OCI-LY7 (cell line): ENCODE measurements around the gene KCNQ1. TPM values are rescaled to one million over a fixed set of nuclear protein-coding genes. Genes with fewer than 3 reads are reported as not detected.

Source experiments
- BruUV-seq: library from RNA; stranded (reverse); fragments of 400-500 nt; replicated peaks from 2 replicates; lab custom pipeline; 2021; lab: Mats Ljungman, UMichigan
- CTCF ChIA-PET: fragments of 300-600 bp; sonication (Branson Sonifier 250); formaldehyde crosslinking; loops from one replicate; lab custom pipeline; 2022; ENCODE audit warnings: antibody characterized with exemption; ENCODE audit not compliant: unreplicated experiment; lab: Charles Lee
- POLR2A ChIA-PET: fragments of 300-600 bp; sonication (Branson Sonifier 250); formaldehyde crosslinking; loops from one replicate; lab custom pipeline; 2022; ENCODE audit warnings: antibody characterized with exemption; lab: Charles Lee
- DNase-seq: peaks from one replicate; pipeline ENCODE4 v3.0.0-alpha.2; 2015; ENCODE audit warnings: low spot score
- H2AFZ ChIP-seq: fragments of 200-600 bp; sonication (generic), shearing (Covaris generic); 2 replicates; pipeline ENCODE4 v1.6.1; 2014; ENCODE audit warnings: mild to moderate bottlenecking, antibody characterized with exemption, low read length, moderate library complexity
- H3K27ac ChIP-seq: fragments of 200-600 bp; sonication (generic); 2 replicates; pipeline ENCODE4 v1.5.1; 2014; ENCODE audit warnings: mixed run types, low read depth, mild to moderate bottlenecking, moderate library complexity, low read length, inconsistent platforms; ENCODE audit not compliant: poor library complexity, severe bottlenecking
- H3K36me3 ChIP-seq: fragments of 200-600 bp; sonication (generic); 2 replicates; pipeline ENCODE4 v1.6.1; 2014; ENCODE audit warnings: mild to moderate bottlenecking, antibody characterized with exemption, low read length, moderate library complexity, mixed read lengths; ENCODE audit not compliant: insufficient read depth
- H3K4me1 ChIP-seq: fragments of 200-600 bp; sonication (generic); 2 replicates; pipeline ENCODE4 v1.5.1; 2014; ENCODE audit warnings: mild to moderate bottlenecking, low read length; ENCODE audit not compliant: insufficient read depth, poor library complexity, severe bottlenecking
- H3K4me2 ChIP-seq: fragments of 200-600 bp; sonication (generic); 2 replicates; pipeline ENCODE4 v1.6.1; 2014; ENCODE audit warnings: mild to moderate bottlenecking, low read length
- H3K4me3 ChIP-seq: fragments of 200-600 bp; sonication (generic); 2 replicates; pipeline ENCODE4 v1.5.1; 2014; ENCODE audit warnings: mild to moderate bottlenecking, low read depth, low read length; ENCODE audit not compliant: poor library complexity, severe bottlenecking
- H3K79me2 ChIP-seq: fragments of 200-600 bp; sonication (generic); 2 replicates; pipeline ENCODE4 v1.6.1; 2016; ENCODE audit warnings: low read depth, mild to moderate bottlenecking, low read length, moderate library complexity, mixed read lengths; ENCODE audit not compliant: insufficient read depth
- H3K9me2 ChIP-seq: fragments of 200-600 bp; sonication (generic); 2 replicates; pipeline ENCODE4 v1.6.1; 2016; ENCODE audit warnings: mild to moderate bottlenecking, low read length, mixed read lengths; ENCODE audit not compliant: insufficient read depth
- H3K9me3 ChIP-seq: fragments of 200-600 bp; sonication (generic); 2 replicates; pipeline ENCODE4 v1.6.1; 2014; ENCODE audit warnings: mild to moderate bottlenecking, mixed run types, low read length, mixed read lengths
- H4K20me1 ChIP-seq: fragments of 200-600 bp; sonication (generic); 2 replicates; pipeline ENCODE4 v1.6.1; 2014; ENCODE audit warnings: mild to moderate bottlenecking, antibody characterized with exemption, low read length, moderate library complexity, mixed read lengths; ENCODE audit not compliant: insufficient read depth
- CTCF ChIP-seq: fragments of 200-600 bp; sonication (generic); conservative IDR thresholded peaks from 2 replicates; pipeline ENCODE4 v1.5.1; 2014; ENCODE audit warnings: mild to moderate bottlenecking, antibody characterized with exemption, low read length, moderate library complexity, mixed read lengths
- EZH2phosphoT487 ChIP-seq: fragments of 200-600 bp; sonication (generic); IDR thresholded peaks from 2 replicates; pipeline ENCODE4 v1.6.1; 2018; ENCODE audit warnings: low read depth, borderline replicate concordance, mild to moderate bottlenecking, mixed run types, antibody characterized with exemption, low read length, moderate library complexity, mixed read lengths
- intact Hi-C: fragments of 100-400 bp; cut with micrococcal nuclease; formaldehyde crosslinking; loops from one replicate; pipeline ENCODE4 v1.10.0; 2022; ENCODE audit not compliant: unreplicated experiment
- total RNA-seq, 2 experiments: library from RNA; depleted of rRNA in 1 of 2; stranded (reverse); fragments of >200 nt in 1 of 2; shearing (Covaris generic) in 1 of 2; gene quantifications; 2 replicates each; pipeline ENCODE4 v1.2.3, GENCODE V29; 2014 to 2022

The KCNQ1 gene
- total RNA-seq, 2 experiments from 2014 or later: 0.22 to 1.3 TPM

DNA sequence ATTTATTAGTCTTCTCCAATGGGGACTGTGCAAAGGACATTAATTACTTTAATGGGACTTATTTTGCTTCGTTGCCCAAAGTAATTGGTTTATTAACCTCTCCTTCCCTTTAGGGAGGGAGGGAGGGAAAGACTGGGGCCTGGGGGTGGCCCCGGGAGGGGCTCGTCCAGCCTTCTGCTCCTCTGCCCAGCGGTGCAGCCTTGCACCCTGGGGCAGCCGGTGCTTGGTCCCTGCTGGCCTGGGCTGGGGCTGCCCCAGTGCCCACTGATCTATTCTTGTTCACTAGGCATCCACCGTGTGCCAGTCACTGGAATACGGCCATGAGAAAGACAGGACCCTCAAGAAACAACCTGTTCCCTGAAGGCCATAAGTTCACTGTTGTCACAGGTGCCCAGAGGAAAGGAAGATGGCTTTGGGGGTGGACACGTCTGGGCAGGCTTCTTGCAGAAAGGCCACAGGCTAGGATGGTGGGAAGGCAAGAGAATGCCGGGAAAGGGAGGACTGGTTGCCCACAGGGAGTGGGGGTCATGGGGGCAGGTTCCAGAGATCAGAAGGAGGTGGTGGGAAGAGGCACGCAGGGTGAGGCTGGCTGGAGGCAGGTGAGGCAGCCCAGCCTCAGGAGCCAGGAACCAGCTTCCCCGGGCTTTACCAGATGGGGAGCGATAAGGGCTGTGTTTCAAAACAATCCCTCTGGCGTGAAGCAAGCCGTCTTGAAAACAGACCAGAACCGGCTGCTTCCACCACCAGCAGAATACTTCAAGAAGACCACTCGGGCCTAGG, 302.6 kb downstream of the KCNQ1 start:
- POLR2A ChIA-PET: no interaction called here
- intact Hi-C loops: no loop called here
- Histone ChIP-seq H3K4me2 (no peak overlapping the region), H4K20me1 (no peaks in the 10 kb centered on the region), H3K4me1 (no peaks in the 10 kb centered on the region), H3K9me3 (no peaks in the 10 kb centered on the region), H3K27ac (no peak overlapping the region), H3K9me2 (no peaks in the 10 kb centered on the region), H3K36me3 (no peaks in the 10 kb centered on the region), H3K4me3 (no peak overlapping the region), H3K79me2 (no peaks in the 10 kb centered on the region), H2AFZ (no peak overlapping the region)
- TF ChIP-seq CTCF: no peak
- no peak for TF ChIP-seq EZH2phosphoT487
- no TSS peak for BruUV-seq
- CTCF ChIA-PET: no interaction called here
- DNase-seq: no peak

DNA sequence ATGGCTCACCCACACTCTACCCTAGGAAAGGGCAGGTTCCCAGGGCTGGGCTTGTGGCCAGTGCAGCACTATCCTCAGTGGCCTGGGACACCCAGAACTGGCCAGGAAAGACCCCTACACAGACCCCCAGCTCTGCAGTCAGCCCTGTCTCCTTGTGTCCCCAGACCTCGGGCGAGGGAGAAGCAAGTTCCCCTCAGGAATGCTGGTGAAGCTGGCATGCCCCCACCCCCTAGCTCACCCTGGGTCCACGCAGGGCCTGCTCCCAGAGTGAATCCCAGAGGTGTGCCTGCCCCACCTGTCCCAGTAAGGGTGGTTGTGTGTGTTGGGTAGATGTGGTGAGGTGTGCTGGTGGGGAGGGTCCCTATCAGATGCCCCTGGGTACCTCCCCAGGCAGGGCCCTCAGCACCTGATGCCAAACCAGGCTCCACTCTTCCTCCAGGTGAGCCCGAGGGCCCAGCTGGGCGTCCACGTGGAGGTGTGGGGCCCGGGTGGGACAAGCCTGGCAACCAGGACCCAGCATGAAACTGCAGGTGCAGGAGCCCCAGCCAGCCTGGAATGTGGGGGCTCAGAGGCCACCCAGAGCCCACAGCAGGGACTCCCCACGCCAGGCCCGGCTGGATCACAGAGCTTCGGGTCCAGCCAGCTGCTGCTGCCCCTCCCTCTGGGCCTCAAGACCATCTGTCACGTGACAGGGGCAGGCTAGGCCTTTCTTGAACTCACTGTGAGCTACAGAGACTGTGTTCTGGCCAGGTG, 303.4 kb downstream of the KCNQ1 start:
- H3K4me2 ChIP-seq: no peak overlapping the region
- no peak for DNase-seq
- no peak overlapping the region for H3K27ac ChIP-seq
- CTCF ChIA-PET: no interaction called here
- no peaks in the 10 kb centered on the region for H3K9me3 ChIP-seq
- no peaks in the 10 kb centered on the region for H3K4me1 ChIP-seq
- H3K36me3 ChIP-seq: no peaks in the 10 kb centered on the region
- POLR2A ChIA-PET: no interaction called here
- no peaks in the 10 kb centered on the region for H3K9me2 ChIP-seq
- no peak overlapping the region for H3K4me3 ChIP-seq
- intact Hi-C loops: no loop called here
- no peaks in the 10 kb centered on the region for H3K79me2 ChIP-seq
- H2AFZ ChIP-seq: no peak overlapping the region
- BruUV-seq: no TSS peak
- TF ChIP-seq EZH2phosphoT487 (no peak), CTCF (no peak)
- H4K20me1 ChIP-seq: no peaks in the 10 kb centered on the region
